Fibroblast of lung (primary cell): ENCODE results near the gene DLK2. TPM values are rescaled to one million over a fixed set of nuclear protein-coding genes. Genes with fewer than 3 reads are reported as not detected.

Source experiments
- DNase-seq, 2 donors: peaks; one replicate each; pipeline versions ENCODE4 v3.0.0 to v3.0.0-alpha.2; 2010; ENCODE audit warnings: low read depth in 2 of 2
- H2AFZ ChIP-seq: 2 replicates; pipeline ENCODE4 v1.5.1; 2012; ENCODE audit warnings: low read length, control low read depth, inconsistent platforms
- H3K27ac ChIP-seq: 2 replicates; pipeline ENCODE4 v1.5.1; 2011; ENCODE audit warnings: low read length, control low read depth; ENCODE audit not compliant: insufficient read depth
- H3K27me3 ChIP-seq: 2 replicates; pipeline ENCODE4 v1.5.1; 2011; ENCODE audit warnings: mild to moderate bottlenecking, low read length; ENCODE audit not compliant: control insufficient read depth, insufficient read depth
- H3K36me3 ChIP-seq: 2 replicates; pipeline ENCODE4 v1.5.1; 2011; ENCODE audit warnings: low read length; ENCODE audit not compliant: control insufficient read depth, insufficient read depth
- H3K4me1 ChIP-seq: 2 replicates; pipeline ENCODE4 v1.5.1; 2011; ENCODE audit warnings: low read length; ENCODE audit not compliant: control insufficient read depth, insufficient read depth; ENCODE audit errors: extremely low read depth
- H3K4me2 ChIP-seq: 2 replicates; pipeline ENCODE4 v1.5.1; 2011; ENCODE audit warnings: low read length, control low read depth; ENCODE audit not compliant: insufficient read depth; ENCODE audit errors: extremely low read depth
- H3K4me3 ChIP-seq, 4 experiments: fragments of 200-600 bp in 1 of 4; sonication (generic) in 1 of 4; replicated peaks in 1 of 4; 2 replicates each; pipeline ENCODE4 v1.5.1; 2011 to 2016; ENCODE audit warnings: low read length in 4 of 4, low read depth in 3 of 4, mild to moderate bottlenecking in 3 of 4, control low read depth in 2 of 4, inconsistent platforms in 1 of 4, mixed read lengths in 1 of 4; ENCODE audit not compliant: insufficient read depth in 1 of 4; ENCODE audit errors: control extremely low read depth in 1 of 4
- H3K79me2 ChIP-seq: 2 replicates; pipeline ENCODE4 v1.5.1; 2012; ENCODE audit warnings: mild to moderate bottlenecking, low read length, inconsistent platforms; ENCODE audit not compliant: control insufficient read depth, insufficient read depth
- H3K9ac ChIP-seq: 2 replicates; pipeline ENCODE4 v1.5.1; 2011; ENCODE audit warnings: mild to moderate bottlenecking, low read length, control low read depth; ENCODE audit not compliant: insufficient read depth
- H3K9me3 ChIP-seq: 2 replicates; pipeline ENCODE4 v1.5.1; 2012; ENCODE audit warnings: low read depth, low read length; ENCODE audit not compliant: control insufficient read depth, insufficient read depth
- H4K20me1 ChIP-seq: 2 replicates; pipeline ENCODE4 v1.5.1; 2011; ENCODE audit warnings: low read length; ENCODE audit not compliant: control insufficient read depth, insufficient read depth; ENCODE audit errors: extremely low read depth
- EZH2 ChIP-seq: IDR thresholded peaks from 2 replicates; pipeline ENCODE4 v1.5.1; 2012; ENCODE audit warnings: low read length, control low read depth, mild to moderate bottlenecking; ENCODE audit errors: missing control alignments
- polyA plus RNA-seq, 2 donors: library from polyadenylated mRNA; depleted of rRNA in 1 of 2; stranded (reverse) in 1 of 2; unstranded in 1 of 2; fragments of >200 nt; gene quantifications; 2 replicates each; pipeline ENCODE4 v1.2.1, GENCODE V29; 2011 to 2012; ENCODE audit warnings: missing spikeins in 1 of 2
- total RNA-seq: library from RNA; depleted of rRNA; stranded (reverse); fragments of >200 nt; gene quantifications from 2 replicates; pipeline ENCODE4 v1.2.1, GENCODE V29; 2014
- TF ChIP-seq, protein P1 (sequence below), 2 donors: IDR thresholded peaks in 1 of 2; conservative IDR thresholded peaks in 1 of 2; 1 replicate in 1 of 2; 2 replicates in 1 of 2; pipeline ENCODE4 v1.5.1; 2011 to 2012; ENCODE audit warnings: low read length in 2 of 2, control low read depth in 1 of 2, inconsistent platforms in 1 of 2, low read depth in 1 of 2, mild to moderate bottlenecking in 1 of 2

DLK2 gene
- total and polyA plus RNA-seq, 2 donors (not counting 1 experiment from before 2014, with no cell fraction given) = 0.17 to 0.23 TPM

GRCh38 chr6:43436577-43437282 lies 18.6 kb downstream of the DLK2 start:
- Histone ChIP-seq H3K27ac (peak overlapping the region; percentile 61), H3K79me2 (no peaks in the 10 kb centered on the region), H3K9ac (no peak overlapping the region), H3K36me3 (peaks cover 16% of the 10 kb centered on the region), H4K20me1 (no peaks in the 10 kb centered on the region), H3K4me1 (peaks cover 14% of the 10 kb centered on the region), H3K9me3 (no peaks in the 10 kb centered on the region), H3K4me2 (peak overlapping the region; percentile 59), H2AFZ (no peak overlapping the region), H3K27me3 (no peaks in the 10 kb centered on the region), H3K4me3 (no peak overlapping the region)
- TF ChIP-seq, protein P1, sequence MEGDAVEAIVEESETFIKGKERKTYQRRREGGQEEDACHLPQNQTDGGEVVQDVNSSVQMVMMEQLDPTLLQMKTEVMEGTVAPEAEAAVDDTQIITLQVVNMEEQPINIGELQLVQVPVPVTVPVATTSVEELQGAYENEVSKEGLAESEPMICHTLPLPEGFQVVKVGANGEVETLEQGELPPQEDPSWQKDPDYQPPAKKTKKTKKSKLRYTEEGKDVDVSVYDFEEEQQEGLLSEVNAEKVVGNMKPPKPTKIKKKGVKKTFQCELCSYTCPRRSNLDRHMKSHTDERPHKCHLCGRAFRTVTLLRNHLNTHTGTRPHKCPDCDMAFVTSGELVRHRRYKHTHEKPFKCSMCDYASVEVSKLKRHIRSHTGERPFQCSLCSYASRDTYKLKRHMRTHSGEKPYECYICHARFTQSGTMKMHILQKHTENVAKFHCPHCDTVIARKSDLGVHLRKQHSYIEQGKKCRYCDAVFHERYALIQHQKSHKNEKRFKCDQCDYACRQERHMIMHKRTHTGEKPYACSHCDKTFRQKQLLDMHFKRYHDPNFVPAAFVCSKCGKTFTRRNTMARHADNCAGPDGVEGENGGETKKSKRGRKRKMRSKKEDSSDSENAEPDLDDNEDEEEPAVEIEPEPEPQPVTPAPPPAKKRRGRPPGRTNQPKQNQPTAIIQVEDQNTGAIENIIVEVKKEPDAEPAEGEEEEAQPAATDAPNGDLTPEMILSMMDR (conservative IDR thresholded peaks at IDR 0.05 in 1 of 2, IDR thresholded peaks at IDR 0.05 in 1 of 2; ENCODE audit: low read depth in 1 of 2, low read length in 2 of 2) = no peak
- no peak for TF ChIP-seq EZH2
- peak; percentile 70 to 96 for DNase-seq

DNA sequence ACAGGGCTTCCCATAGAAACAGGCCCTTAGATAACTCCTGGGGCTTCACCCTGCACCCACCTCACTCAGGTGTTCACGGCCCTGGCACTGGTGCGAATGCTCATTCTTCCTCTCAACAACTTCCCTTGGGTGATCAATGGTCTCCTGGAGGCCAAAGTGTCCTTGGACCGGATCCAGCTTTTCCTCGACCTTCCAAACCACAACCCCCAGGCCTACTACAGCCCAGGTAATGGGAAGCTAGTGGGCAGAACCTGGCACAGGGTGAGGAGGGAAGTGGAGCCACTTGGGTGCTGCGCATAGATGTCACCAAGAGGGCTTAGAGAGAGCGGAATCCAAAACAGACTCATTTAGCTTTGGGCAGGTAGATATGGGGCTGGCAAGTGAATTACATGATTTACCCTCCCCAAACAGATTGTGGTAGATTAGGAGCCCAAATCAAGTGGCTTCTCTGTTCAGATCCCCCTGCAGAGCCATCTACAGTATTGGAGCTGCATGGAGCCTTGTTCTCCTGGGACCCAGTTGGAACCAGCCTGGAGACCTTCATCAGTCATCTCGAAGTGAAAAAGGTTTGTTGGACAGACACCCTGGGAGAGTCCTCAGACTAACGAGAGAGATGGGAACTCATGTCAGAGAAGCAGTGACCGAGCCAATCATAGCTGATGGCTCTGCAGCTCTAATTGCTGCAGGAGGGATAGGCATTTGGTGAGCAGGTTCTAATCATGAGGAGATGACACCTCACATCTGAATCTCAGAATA lies 19.5 kb downstream of the DLK2 start:
- no peak for TF ChIP-seq EZH2
- TF ChIP-seq, protein P1 (conservative IDR thresholded peaks at IDR 0.05 in 1 of 2, IDR thresholded peaks at IDR 0.05 in 1 of 2; ENCODE audit: low read depth in 1 of 2, low read length in 2 of 2) = no peak
- Histone ChIP-seq H3K4me2 (peak overlapping the region; percentile 59), H3K27ac (peak overlapping the region; percentile 38)

DNA sequence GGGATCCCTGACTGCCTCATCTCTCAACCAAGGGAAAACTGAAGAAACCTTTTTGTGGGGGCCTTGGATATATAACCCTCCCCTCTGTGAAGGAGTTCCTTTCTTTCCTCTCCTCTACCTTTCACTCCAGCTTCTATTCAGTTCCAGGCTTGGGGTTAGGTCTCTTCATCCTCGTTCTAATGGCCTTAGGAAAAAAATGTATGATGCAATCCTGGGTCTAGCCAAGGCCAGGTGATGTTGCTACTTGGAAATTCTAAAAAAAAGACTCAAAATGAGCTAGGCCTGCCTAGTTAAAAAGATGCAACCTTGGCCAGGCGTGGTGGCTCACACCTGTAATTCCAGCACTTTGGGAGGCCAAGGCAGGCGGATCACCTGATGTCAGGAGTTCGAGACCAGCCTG lies 20.4 kb downstream of the DLK2 start:
- TF ChIP-seq, protein P1 (conservative IDR thresholded peaks at IDR 0.05 in 1 of 2, IDR thresholded peaks at IDR 0.05 in 1 of 2; ENCODE audit: low read depth in 1 of 2, low read length in 2 of 2) = no peak
- no peak for TF ChIP-seq EZH2
- no peaks in the 10 kb centered on the region for H3K9me3 ChIP-seq

More for the DNA sequence above, 19.5 kb downstream of the DLK2 start:
- Histone ChIP-seq H3K27me3 (no peaks in the 10 kb centered on the region), H4K20me1 (no peaks in the 10 kb centered on the region), H2AFZ (no peak overlapping the region), H3K4me1 (peaks cover 14% of the 10 kb centered on the region), H3K4me3 (no peak overlapping the region), H3K36me3 (peaks cover 14% of the 10 kb centered on the region), H3K79me2 (no peaks in the 10 kb centered on the region), H3K9me3 (no peaks in the 10 kb centered on the region), H3K9ac (no peak overlapping the region)
- DNase-seq = no peak

More for the DNA sequence above, 20.4 kb downstream of the DLK2 start:
- Histone ChIP-seq H3K4me2 (no peak overlapping the region), H3K79me2 (peaks cover 2% of the 10 kb centered on the region), H3K4me3 (no peak overlapping the region), H3K4me1 (peaks cover 14% of the 10 kb centered on the region), H3K27me3 (no peaks in the 10 kb centered on the region), H2AFZ (no peak overlapping the region), H4K20me1 (no peaks in the 10 kb centered on the region), H3K9ac (no peak overlapping the region), H3K36me3 (peaks cover 12% of the 10 kb centered on the region), H3K27ac (no peak overlapping the region)
- no peak for DNase-seq
